ENCODE measurements around the gene MED29.

GRCh38 chr19:39411081-39411831 lies 20.1 kb downstream of the MED29 start:
- TF ChIP-seq, protein P1, sequence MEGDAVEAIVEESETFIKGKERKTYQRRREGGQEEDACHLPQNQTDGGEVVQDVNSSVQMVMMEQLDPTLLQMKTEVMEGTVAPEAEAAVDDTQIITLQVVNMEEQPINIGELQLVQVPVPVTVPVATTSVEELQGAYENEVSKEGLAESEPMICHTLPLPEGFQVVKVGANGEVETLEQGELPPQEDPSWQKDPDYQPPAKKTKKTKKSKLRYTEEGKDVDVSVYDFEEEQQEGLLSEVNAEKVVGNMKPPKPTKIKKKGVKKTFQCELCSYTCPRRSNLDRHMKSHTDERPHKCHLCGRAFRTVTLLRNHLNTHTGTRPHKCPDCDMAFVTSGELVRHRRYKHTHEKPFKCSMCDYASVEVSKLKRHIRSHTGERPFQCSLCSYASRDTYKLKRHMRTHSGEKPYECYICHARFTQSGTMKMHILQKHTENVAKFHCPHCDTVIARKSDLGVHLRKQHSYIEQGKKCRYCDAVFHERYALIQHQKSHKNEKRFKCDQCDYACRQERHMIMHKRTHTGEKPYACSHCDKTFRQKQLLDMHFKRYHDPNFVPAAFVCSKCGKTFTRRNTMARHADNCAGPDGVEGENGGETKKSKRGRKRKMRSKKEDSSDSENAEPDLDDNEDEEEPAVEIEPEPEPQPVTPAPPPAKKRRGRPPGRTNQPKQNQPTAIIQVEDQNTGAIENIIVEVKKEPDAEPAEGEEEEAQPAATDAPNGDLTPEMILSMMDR (IDR thresholded peaks at IDR 0.05): peak in 1 of 7 experiments; percentile 11
- peak in 2 of 3 donors; percentile 64 to 71 for TF ChIP-seq POLR2A (IDR thresholded peaks at IDR 0.05)

Data from body of pancreas (tissue), 4 donors.